ENCODE results near the gene GRHL3.

The GRHL3 gene

DNA sequence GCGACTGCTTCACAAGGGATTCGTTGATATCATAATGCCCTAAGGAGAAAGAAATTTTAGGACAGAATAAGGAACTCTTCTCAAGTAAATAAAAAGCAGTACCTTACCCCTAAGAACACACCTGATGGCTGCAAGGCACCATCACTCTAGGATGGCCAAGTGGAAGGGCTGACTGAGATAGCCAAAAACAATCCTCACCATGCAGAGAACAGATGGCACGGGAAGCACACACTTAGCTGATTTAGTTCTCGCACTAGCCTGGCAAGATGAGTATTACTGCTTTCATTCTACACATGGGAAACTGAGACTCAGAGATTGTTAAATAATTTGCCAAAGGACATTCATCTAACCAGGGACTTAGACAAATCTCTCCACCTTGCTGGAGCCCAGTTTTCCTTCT, 50.6 kb downstream of the GRHL3 start:
- H3K36me3 ChIP-seq (ENCODE audit: control insufficient read depth, insufficient read depth, low read length) = no peaks in the 10 kb centered on the region
- WGBS (ENCODE audit: insufficient coverage, insufficient read length) = no CpG with 5 or more reads among the region's 4 CpGs
- H3K9me3 ChIP-seq (ENCODE audit: control insufficient read depth, insufficient read depth, low read length) = no peaks in the 10 kb centered on the region
- no peak overlapping the region for H3K4me3 ChIP-seq (ENCODE audit: low read length)
- no peaks in the 10 kb centered on the region for H3K27me3 ChIP-seq (ENCODE audit: control insufficient read depth, insufficient read depth, low read length)
- H3K4me1 ChIP-seq (ENCODE audit: control insufficient read depth, insufficient read depth, low read length) = peaks cover 2% of the 10 kb centered on the region; the same call in 1 of the 2 replicates
- no peak overlapping the region for H3K27ac ChIP-seq (ENCODE audit: low read length)
- no peak for DNase-seq (ENCODE audit: low read depth, low spot score)

GRCh38 chr1:24373044-24373443, 53.9 kb downstream of the GRHL3 start:
- Histone ChIP-seq H3K36me3 (ENCODE audit: control insufficient read depth, insufficient read depth, low read length) (no peaks in the 10 kb centered on the region), H3K27me3 (ENCODE audit: control insufficient read depth, insufficient read depth, low read length) (no peaks in the 10 kb centered on the region), H3K4me1 (ENCODE audit: control insufficient read depth, insufficient read depth, low read length) (peaks cover 4% of the 10 kb centered on the region; the same call in 1 of the 2 replicates), H3K9me3 (ENCODE audit: control insufficient read depth, insufficient read depth, low read length) (no peaks in the 10 kb centered on the region), H3K4me3 (ENCODE audit: low read length) (no peak overlapping the region), H3K27ac (ENCODE audit: low read length) (no peak overlapping the region)
- no CpG with 5 or more reads among the region's 7 CpGs for WGBS (ENCODE audit: insufficient coverage, insufficient read length)
- no peak for DNase-seq (ENCODE audit: low read depth, low spot score)

DNA sequence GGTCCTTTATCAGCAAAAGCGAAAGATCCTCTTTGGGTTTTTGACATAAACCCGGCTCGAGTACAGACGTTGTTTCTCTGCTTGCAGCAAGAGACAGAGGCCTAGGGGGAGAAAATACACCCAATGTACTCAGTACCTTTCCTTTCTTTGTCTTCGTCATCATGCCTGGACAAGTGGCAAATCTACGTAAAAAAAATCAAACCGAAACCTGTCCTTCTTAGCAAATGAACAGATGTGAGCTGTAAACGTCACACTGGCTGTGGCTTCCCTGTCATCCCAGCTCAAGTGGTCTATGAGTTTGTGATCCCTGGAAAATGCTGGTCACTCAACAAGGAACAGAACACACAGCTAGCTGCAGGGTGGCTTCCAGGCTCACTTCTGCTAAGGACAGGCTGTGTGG, 54.6 kb downstream of the GRHL3 start:
- H3K4me3 ChIP-seq (ENCODE audit: low read length) = no peak overlapping the region
- H3K9me3 ChIP-seq (ENCODE audit: control insufficient read depth, insufficient read depth, low read length) = no peaks in the 10 kb centered on the region
- peaks cover 4% of the 10 kb centered on the region; the same call in 1 of the 2 replicates for H3K4me1 ChIP-seq (ENCODE audit: control insufficient read depth, insufficient read depth, low read length)
- no CpG with 5 or more reads among the region's 8 CpGs for WGBS (ENCODE audit: insufficient coverage, insufficient read length)
- H3K27ac ChIP-seq (ENCODE audit: low read length) = no peak overlapping the region
- no peaks in the 10 kb centered on the region for H3K27me3 ChIP-seq (ENCODE audit: control insufficient read depth, insufficient read depth, low read length)
- DNase-seq (ENCODE audit: low read depth, low spot score) = no peak
- H3K36me3 ChIP-seq (ENCODE audit: control insufficient read depth, insufficient read depth, low read length) = no peaks in the 10 kb centered on the region

DNA sequence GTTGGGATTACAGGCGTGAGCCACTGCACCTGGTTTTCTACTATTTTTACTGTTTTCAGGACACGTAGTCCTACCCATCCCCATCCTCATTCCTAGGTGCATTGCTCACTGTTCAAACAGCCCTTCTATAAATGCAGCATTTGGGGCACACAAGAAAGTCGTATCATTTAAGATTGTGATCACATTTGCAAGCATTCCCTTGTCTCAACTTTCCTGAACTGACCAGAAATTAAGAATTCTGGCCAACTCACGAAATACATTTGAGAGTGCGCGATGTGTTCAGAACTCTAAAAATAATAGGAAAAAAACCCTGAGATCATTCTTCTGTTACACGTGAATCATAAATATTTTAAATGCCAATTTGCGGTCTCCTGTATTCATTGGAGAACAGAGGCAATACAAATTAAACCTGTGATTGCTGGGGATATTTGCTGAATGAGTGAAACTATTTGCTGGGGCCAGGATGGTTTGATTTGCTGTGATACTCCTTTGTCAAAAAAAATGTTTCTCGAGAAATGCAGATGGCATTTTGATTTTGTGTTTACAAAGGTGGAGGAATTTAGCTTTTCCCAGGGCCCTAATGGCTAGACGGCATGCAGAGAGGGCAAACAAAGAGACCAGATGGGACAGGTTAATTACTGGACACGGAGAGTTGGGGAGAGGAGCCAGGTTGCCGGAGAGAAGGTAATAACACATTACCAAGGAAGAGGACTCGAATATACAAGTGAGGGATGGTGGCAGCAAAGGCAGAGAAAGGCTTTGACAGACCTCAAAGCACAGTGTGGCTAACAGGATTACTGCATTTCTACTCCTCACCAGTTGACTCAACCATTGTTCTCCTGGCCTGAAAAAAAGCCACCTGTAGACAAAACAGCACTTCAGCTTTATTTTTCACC, 56.0 kb downstream of the GRHL3 start:
- no CpG with 5 or more reads among the region's 13 CpGs for WGBS (ENCODE audit: insufficient coverage, insufficient read length)
- no peak overlapping the region for H3K27ac ChIP-seq (ENCODE audit: low read length)
- peak; percentile 25 for DNase-seq (ENCODE audit: low read depth, low spot score)

GRCh38 chr1:24379733-24380315, 60.7 kb downstream of the GRHL3 start:
- H3K9me3 ChIP-seq (ENCODE audit: control insufficient read depth, insufficient read depth, low read length) = no peaks in the 10 kb centered on the region
- H3K36me3 ChIP-seq (ENCODE audit: control insufficient read depth, insufficient read depth, low read length) = no peaks in the 10 kb centered on the region
- no peak overlapping the region for H3K4me3 ChIP-seq (ENCODE audit: low read length)
- DNase-seq (ENCODE audit: low read depth, low spot score) = no peak
- 0 out of 2 replicates have a peak, but pooled peaks cover 1% of the 10 kb centered on the region for H3K4me1 ChIP-seq (ENCODE audit: control insufficient read depth, insufficient read depth, low read length)
- H3K27ac ChIP-seq (ENCODE audit: low read length) = no peak overlapping the region
- WGBS (ENCODE audit: insufficient coverage, insufficient read length) = no CpG with 5 or more reads among the region's 8 CpGs
- H3K27me3 ChIP-seq (ENCODE audit: control insufficient read depth, insufficient read depth, low read length) = no peaks in the 10 kb centered on the region

More for the DNA sequence above, 56.0 kb downstream of the GRHL3 start:
- Histone ChIP-seq H3K4me3 (ENCODE audit: low read length) (no peak overlapping the region), H3K27me3 (ENCODE audit: control insufficient read depth, insufficient read depth, low read length) (no peaks in the 10 kb centered on the region), H3K36me3 (ENCODE audit: control insufficient read depth, insufficient read depth, low read length) (no peaks in the 10 kb centered on the region), H3K4me1 (ENCODE audit: control insufficient read depth, insufficient read depth, low read length) (peaks cover 4% of the 10 kb centered on the region; the same call in 1 of the 2 replicates), H3K9me3 (ENCODE audit: control insufficient read depth, insufficient read depth, low read length) (no peaks in the 10 kb centered on the region)

DNA sequence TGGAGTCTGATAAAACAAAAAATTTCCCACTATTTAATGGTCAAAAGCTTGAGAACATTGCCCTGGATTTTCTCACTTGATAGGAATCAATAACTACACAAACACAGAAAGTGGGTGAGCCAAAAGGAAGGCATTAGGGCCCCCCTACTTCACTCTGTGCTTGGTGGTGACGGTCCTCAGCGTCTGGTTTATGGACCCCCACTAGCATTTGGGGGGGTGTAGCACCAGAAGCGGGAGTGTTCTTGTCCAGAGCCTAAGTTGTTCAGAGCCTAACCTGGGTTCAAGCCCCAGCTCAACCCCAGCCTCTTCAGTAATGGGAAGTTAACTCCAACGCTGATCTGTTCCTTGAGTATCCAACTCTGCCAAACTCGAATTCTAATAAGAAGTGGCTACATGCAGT, 61.4 kb downstream of the GRHL3 start:
- Histone ChIP-seq H3K9me3 (ENCODE audit: control insufficient read depth, insufficient read depth, low read length) (no peaks in the 10 kb centered on the region), H3K27me3 (ENCODE audit: control insufficient read depth, insufficient read depth, low read length) (no peaks in the 10 kb centered on the region), H3K36me3 (ENCODE audit: control insufficient read depth, insufficient read depth, low read length) (no peaks in the 10 kb centered on the region), H3K4me3 (ENCODE audit: low read length) (no peak overlapping the region), H3K4me1 (ENCODE audit: control insufficient read depth, insufficient read depth, low read length) (no peaks in the 10 kb centered on the region), H3K27ac (ENCODE audit: low read length) (no peak overlapping the region)
- no CpG with 5 or more reads among the region's 5 CpGs for WGBS (ENCODE audit: insufficient coverage, insufficient read length)
- DNase-seq (ENCODE audit: low read depth, low spot score) = no peak

DNA sequence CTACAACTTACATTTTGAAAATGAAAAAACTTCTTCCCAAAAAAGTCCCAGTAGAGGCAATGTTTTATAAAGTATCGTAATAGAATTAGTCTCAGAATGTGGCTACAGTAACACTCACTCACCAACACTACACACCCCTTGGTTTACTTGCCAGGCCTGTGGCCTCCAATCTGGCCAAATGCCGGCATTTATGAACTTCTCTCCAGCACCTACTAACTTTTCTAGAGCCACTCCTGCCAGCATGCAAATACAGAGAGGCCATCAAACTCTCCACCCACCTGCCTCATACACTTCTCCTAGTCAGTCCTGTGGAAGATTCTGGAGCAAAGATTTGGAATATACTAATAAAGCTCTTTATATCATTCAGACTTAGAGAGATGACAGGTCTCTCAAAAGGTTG, 62.1 kb downstream of the GRHL3 start:
- no CpG with 5 or more reads among the region's 2 CpGs for WGBS (ENCODE audit: insufficient coverage, insufficient read length)
- no peak for DNase-seq (ENCODE audit: low read depth, low spot score)
- Histone ChIP-seq H3K9me3 (ENCODE audit: control insufficient read depth, insufficient read depth, low read length) (no peaks in the 10 kb centered on the region), H3K36me3 (ENCODE audit: control insufficient read depth, insufficient read depth, low read length) (no peaks in the 10 kb centered on the region), H3K27ac (ENCODE audit: low read length) (no peak overlapping the region), H3K27me3 (ENCODE audit: control insufficient read depth, insufficient read depth, low read length) (no peaks in the 10 kb centered on the region), H3K4me3 (ENCODE audit: low read length) (no peak overlapping the region), H3K4me1 (ENCODE audit: control insufficient read depth, insufficient read depth, low read length) (no peaks in the 10 kb centered on the region)

GRCh38 chr1:24382165-24382577, 63.0 kb downstream of the GRHL3 start:
- H3K27ac ChIP-seq (ENCODE audit: low read length) = no peak overlapping the region
- H3K4me3 ChIP-seq (ENCODE audit: low read length) = no peak overlapping the region
- DNase-seq (ENCODE audit: low read depth, low spot score) = no peak
- H3K27me3 ChIP-seq (ENCODE audit: control insufficient read depth, insufficient read depth, low read length) = no peaks in the 10 kb centered on the region
- H3K4me1 ChIP-seq (ENCODE audit: control insufficient read depth, insufficient read depth, low read length) = no peaks in the 10 kb centered on the region
- H3K36me3 ChIP-seq (ENCODE audit: control insufficient read depth, insufficient read depth, low read length) = no peaks in the 10 kb centered on the region
- WGBS (ENCODE audit: insufficient coverage, insufficient read length) = no CpG with 5 or more reads among the region's 8 CpGs
- no peaks in the 10 kb centered on the region for H3K9me3 ChIP-seq (ENCODE audit: control insufficient read depth, insufficient read depth, low read length)

- Histone ChIP-seq H3K9me3 (ENCODE audit: control insufficient read depth, insufficient read depth, low read length) (no peaks in the 10 kb centered on the region), H3K27ac (ENCODE audit: low read length) (no peak overlapping the region), H3K4me3 (ENCODE audit: low read length) (no peak overlapping the region), H3K27me3 (ENCODE audit: control insufficient read depth, insufficient read depth, low read length) (no peaks in the 10 kb centered on the region), H3K4me1 (ENCODE audit: control insufficient read depth, insufficient read depth, low read length) (no peaks in the 10 kb centered on the region), H3K36me3 (ENCODE audit: control insufficient read depth, insufficient read depth, low read length) (no peaks in the 10 kb centered on the region)
- WGBS (ENCODE audit: insufficient coverage, insufficient read length) = no CpG with 5 or more reads among the region's 2 CpGs
- DNase-seq (ENCODE audit: low read depth, low spot score) = no peak
Observed at GRCh38 chr1:24383381-24383940, 64.3 kb downstream of the GRHL3 start.

- Histone ChIP-seq H3K9me3 (ENCODE audit: control insufficient read depth, insufficient read depth, low read length) (no peaks in the 10 kb centered on the region), H3K36me3 (ENCODE audit: control insufficient read depth, insufficient read depth, low read length) (no peaks in the 10 kb centered on the region), H3K4me1 (ENCODE audit: control insufficient read depth, insufficient read depth, low read length) (no peaks in the 10 kb centered on the region), H3K4me3 (ENCODE audit: low read length) (no peak overlapping the region), H3K27me3 (ENCODE audit: control insufficient read depth, insufficient read depth, low read length) (no peaks in the 10 kb centered on the region), H3K27ac (ENCODE audit: low read length) (no peak overlapping the region)
- WGBS (ENCODE audit: insufficient coverage, insufficient read length) = no CpG with 5 or more reads among the region's 13 CpGs
- DNase-seq (ENCODE audit: low read depth, low spot score) = no peak
Observed at GRCh38 chr1:24384251-24385090, 65.3 kb downstream of the GRHL3 start.
